Fibroblast of pulmonary artery (primary cell): ENCODE data around the gene PRMT7.

Experiments
- DNase-seq: peaks from one replicate; pipeline ENCODE4 v3.0.0-alpha.2; 2010; ENCODE audit warnings: low read depth
- H3K4me3 ChIP-seq: replicated peaks from 2 replicates; pipeline ENCODE4 v1.5.1; 2011; ENCODE audit warnings: low read depth, mild to moderate bottlenecking, control low read depth, low read length, moderate library complexity
- TF ChIP-seq, protein P1 (sequence below): IDR thresholded peaks from 2 replicates; pipeline ENCODE4 v1.5.1; 2011; ENCODE audit warnings: mild to moderate bottlenecking, control low read depth, low read length, inconsistent platforms; ENCODE audit errors: missing control alignments

Gene PRMT7

DNA sequence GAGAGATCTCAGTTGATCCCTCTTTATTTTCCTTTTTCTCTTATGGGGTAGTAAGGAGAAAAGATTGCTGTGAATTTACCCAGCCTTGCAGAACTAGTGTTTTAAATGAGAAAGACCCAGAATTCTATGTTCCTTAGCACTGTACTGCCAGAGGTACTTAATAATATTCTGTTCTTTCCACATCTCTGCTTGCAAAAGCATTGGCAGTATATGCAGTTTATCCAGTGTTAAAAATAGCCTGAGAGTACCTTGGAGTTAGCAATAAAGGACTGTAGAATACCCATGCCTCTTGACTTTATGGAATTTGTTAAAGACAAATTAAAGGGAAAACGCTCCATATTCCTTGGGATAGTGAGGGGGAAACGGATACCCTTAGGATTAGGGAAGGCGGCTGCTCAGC lies 34.6 kb upstream of the PRMT7 start:
- DNase-seq: no peak
- H3K4me3 ChIP-seq: no peak overlapping the region
- TF ChIP-seq, protein P1, sequence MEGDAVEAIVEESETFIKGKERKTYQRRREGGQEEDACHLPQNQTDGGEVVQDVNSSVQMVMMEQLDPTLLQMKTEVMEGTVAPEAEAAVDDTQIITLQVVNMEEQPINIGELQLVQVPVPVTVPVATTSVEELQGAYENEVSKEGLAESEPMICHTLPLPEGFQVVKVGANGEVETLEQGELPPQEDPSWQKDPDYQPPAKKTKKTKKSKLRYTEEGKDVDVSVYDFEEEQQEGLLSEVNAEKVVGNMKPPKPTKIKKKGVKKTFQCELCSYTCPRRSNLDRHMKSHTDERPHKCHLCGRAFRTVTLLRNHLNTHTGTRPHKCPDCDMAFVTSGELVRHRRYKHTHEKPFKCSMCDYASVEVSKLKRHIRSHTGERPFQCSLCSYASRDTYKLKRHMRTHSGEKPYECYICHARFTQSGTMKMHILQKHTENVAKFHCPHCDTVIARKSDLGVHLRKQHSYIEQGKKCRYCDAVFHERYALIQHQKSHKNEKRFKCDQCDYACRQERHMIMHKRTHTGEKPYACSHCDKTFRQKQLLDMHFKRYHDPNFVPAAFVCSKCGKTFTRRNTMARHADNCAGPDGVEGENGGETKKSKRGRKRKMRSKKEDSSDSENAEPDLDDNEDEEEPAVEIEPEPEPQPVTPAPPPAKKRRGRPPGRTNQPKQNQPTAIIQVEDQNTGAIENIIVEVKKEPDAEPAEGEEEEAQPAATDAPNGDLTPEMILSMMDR: no peak

DNA sequence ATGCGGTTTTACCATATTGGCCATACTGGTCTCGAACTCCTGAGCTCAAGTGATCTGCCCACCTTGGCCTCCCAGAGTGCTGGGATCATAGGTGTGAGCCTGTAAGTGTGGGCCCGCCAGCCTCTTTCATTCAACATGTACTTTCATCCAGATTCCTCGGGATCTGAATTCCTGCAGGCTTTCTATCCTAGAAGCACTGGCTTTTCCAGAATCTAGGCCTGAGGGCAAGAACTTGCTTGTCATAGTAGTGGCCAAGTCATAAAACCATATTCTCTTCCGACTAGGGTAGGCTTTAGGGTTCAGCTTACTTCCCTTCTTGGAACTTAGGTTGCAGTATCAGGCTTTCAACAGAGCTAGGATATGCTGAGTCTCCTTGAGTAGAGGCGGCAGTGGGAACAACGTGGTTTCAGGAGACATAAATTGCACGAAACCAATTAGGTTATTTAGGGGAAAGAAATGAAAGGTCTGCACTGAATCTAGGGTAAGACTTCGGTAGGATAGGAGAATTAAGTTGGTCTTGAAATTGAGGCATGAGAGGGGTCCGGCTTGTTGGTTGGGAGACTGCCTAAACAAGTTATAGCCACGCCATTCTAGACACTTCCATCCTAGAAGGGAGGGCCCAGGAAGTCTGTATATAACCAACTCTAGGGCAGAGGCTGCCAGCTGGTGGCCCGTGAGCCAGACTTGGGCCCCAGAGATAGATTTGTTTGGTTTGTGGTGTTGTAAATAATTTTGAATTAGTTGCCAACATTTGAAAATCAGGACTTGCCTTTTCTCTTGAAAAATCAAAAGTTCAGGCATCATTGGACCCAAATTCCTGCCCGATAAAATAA lies 30.9 kb upstream of the PRMT7 start:
- no peak for DNase-seq
- no peak overlapping the region for H3K4me3 ChIP-seq
- TF ChIP-seq, protein P1: no peak

DNA sequence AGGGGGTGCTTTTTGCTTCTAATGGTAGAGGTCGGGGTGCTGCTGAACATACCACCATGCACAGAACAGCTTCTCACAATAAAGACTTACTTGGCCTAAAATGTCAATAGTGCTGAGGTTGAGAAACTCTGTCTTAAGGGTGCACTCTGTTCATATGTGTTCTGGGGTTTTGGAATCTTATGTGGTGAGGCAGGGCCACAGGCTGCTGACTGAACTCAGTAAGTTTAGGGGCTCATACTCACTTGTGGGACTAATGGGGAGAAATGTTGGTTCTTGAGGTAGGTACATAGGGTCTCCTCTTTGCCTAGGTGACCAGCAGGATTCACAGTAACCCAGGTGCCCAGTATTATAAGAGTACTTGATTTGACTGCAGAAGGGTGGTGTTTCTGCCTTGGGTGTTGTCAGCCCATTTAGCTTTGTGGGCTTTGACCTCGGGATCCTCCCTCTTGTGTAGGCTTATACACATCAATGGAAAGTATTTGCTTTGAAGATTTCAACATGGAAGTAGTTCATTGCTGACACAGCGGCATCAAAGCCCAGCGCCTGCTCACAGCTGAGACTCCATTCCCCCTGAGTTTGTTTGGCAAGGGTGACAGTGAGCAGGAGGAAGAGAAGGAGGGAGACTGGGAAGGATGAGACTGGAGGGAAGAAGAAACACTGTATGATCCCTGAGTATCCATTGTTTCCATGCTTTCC lies 29.3 kb upstream of the PRMT7 start:
- no peak for DNase-seq
- no peak overlapping the region for H3K4me3 ChIP-seq
- TF ChIP-seq, protein P1: no peak

DNA sequence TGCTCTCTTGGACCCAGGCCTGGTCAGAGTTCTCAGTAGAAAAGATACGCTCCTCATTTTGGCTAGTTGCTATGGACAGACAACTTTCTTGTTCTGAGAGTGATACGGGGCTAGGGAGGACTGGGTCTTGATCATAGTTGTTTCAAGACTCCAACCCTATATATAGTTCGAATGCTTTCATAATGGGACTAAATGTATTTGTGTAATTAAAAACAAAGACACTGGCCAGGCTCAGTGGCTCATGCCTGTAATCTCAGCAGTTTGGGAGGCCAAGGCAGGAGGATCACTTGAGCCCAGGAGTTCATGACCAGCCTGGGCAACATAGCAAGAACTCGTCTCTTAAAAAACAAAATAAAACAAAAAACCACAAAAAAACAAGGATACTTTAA lies 28.8 kb upstream of the PRMT7 start:
- DNase-seq: no peak

DNA sequence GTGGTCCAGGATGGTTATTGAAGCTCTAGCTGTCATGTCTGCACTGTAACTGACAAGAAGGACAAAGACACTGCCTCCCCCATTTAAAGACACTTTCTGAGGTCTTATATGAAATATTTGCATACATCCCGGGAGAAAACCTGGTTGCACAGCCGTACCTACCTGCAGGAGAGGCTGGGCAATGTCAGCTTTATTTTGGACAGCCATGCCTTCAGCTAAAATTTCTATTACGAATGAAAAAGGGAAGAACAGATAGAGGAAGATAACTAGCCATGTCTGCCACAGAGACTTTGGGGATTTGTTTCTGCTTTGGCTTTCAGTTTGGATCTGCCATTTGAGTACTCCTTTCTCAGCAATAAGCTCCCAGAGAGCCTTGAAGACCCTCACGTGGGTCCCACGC lies 27.5 kb upstream of the PRMT7 start:
- H3K4me3 ChIP-seq: no peak overlapping the region
- TF ChIP-seq, protein P1: no peak

More for the DNA sequence above, 28.8 kb upstream of the PRMT7 start:
- no peak overlapping the region for H3K4me3 ChIP-seq
- TF ChIP-seq, protein P1: no peak

DNA sequence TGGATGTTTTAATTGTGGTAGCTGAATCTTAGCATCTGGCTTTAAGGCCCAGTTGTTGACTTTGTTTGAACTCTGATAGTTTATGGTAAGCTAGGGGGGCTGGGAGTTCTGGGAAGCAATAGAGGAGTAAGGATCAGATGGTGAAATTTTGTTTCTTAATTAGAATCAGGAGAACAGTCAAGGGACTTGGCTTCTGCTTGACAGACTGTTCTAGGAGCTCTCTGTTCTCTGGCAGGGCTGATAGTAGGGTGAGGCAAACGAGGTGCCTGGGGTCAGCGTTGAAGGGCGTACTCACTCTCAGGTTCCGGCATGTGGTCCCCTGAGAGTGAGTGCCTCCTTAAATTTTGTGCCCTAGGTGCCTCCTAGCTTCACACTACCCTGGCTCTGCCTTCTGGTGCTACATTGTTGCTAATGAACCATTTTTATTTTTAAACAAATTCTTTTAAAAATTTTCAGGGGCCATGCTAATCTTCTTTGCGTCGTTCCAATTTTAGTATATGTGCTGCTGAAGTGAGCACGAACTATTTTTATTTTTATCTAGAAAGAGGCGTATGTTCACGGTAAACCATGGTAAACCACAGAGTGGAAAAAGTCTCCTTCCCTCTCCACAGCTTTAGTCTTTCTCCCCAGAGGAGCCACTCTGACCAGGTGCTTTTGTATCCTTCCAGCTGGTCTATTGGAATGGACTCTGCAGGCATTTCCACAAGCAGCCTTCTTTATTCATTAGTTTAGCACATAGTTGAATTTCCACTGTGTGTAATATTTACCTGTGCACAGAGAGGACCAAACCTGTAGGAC lies 26.8 kb upstream of the PRMT7 start:
- TF ChIP-seq, protein P1: no peak
- no peak for DNase-seq
- H3K4me3 ChIP-seq: no peak overlapping the region

More for the DNA sequence above, 27.5 kb upstream of the PRMT7 start:
- no peak for DNase-seq
